NCI-H187 treated with DMSO at 0.1 percent for 48 hours (cell line): Measurements from ENCODE around the gene SS18L1.

Experiments
- DNase-seq: peaks from one replicate; lab custom pipeline; 2025; lab: John Stamatoyannopoulos, UW

Gene SS18L1

DNA sequence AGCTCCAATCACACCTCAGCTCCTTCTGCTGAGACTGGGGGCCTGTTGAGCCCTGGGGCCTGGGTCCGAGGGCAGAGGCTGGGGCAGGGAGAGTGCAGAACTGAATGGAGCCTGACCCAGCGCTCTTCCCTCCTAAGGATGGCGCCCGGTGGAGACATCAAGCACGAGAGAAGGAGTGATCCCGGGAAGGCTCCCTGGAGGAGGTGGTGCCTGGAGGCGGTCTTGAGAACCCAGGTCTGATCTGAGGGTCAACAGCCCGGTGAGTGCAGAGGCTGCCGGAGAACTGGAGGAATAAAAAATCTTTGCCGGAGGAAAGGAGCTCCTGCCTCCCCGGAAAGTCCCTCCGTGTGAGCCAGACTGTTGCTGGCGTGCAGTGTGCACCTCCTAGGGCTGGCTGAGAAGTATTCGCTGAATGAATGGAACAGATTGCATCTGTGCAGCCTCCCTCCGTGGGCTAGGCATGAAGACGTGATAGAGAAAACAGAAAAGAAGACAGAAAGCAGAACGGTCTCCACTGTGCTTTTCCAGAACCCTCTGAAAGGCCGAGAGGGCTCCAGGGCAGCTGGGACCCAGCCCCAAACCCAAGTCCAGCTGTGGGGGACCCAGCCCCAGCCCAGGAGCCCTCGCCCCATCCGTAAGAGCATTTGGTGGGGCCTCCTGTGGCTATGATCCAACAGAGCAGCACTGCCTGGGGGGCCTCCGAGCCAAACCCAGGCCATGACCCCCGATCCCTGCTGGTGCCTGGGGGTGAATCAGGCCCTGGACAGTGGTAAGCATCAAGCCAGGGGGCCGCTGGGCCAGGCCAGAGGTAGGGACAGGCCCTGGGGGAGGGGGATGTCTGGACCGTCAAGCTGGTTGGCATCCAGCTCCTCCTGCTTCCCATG is 83.4 kb downstream of the SS18L1 start:
- DNase-seq = no peak

DNA sequence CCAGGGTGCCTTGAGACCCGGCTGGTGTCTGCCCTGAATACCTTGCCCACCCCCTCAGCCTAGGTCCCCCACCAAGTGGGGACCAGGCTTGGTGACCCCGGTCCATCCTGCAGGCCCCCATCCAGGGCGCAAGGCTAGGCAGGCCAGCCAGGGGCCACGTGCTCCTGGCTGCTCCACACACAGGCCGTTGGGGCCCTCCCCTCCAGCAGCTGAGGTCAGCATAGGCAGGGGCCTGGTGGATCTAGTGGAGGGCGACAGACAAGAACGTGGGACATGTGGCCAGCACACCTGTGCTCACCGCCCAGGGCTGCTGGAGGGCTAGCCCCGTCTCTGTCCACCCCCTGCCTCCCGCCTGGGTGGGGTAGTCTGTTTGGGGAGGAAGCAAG is 84.0 kb downstream of the SS18L1 start:
- no peak for DNase-seq

DNA sequence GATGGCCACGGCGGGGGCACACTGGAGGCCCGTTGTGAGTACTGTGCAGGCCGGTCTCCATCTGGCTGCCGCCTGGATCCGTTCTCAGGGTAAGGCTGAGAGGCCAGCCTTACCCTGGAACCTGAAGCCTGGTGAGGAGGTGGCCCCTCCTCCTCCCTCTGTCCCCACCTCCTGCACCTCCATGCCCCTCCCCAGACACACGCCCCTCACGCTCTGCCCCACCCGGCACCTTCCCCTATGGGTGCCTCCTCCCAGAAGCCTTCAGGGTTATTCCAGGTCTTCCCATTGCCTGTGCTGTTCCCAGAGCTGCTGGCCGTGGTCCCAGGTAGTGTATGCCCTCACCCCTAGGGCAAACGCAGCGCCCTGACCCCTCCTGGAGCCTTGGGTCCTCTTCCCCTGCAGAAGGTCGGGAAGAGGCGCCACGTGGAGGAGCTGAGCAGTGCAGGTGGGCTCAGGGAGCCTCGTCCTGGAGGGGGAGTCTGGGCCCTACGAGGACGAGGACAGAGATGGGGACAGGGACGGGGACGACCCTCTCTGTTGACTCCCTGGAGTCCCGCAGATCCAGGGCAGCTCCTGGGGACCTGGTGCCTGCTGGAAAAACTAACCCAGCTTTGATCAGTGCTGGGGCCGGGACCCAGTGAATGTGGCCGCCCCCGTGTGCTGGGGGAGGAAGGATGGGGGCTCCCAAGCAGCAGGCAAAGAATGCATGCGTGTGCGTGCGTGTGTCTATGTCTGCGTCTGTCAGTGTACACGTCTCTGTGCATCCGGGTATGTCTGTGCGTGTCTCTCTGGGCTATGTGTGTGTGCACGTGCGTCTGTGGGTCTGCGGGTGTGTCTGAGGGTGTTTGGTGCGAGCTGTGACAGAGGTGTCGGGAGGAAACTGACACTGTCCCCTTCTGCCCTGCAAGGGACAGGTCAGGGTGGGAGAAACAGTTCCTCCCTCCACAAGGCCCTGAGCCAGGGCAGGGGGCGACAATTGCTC is 84.7 kb downstream of the SS18L1 start:
- DNase-seq = no peak

DNA sequence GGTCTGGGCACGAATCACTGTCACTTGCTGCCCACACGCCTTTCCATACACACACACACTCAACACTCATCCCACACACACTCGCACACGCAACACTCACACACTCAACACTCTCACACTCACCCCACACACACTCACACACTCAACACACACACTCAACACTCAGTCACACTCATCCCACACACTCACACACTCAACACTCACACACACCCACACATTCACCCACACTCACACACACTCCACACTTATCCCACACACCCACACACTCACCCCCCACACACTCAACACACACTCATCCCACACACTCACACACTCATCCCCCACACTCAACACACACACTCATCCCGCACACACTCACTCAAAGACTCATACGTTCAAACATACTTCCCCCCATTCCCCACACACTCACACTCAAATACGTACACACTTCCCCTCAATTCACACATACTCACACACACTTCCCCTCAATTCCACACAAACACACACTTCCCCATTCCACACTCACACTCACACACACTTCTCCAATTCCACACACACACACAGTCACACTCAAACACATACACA is 85.5 kb downstream of the SS18L1 start:
- DNase-seq = no peak

DNA sequence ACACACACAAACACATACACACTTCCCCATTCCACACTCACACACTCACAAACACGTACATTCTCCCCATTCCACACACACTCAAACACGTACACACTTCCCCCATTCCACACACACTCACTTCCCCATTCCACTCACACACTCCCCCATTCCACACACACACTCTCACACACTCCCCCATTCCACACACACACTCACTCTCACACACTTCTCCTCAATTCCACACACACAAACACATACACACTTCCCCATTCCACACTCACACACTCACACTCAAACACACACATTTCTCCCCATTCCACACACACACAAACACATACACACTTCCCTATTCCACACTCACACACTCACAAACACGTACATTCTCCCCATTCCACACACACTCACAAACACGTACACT is 86.1 kb downstream of the SS18L1 start:
- DNase-seq = no peak

DNA sequence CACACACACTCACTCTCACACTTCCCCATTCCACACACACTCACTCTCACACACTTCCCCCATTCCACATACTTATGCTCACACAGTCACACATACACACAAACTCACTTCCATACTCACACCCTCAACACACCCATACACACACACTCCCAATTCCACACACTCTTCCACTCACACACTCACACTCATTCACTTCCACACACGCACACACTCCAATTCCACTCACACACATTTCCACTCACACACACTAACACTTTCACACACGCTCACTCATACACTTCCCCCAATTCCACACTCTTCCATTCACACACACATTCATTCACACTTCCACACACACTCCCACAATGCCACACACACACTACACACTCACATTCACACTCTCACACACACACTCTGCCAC is 86.7 kb downstream of the SS18L1 start:
- DNase-seq = no peak

DNA sequence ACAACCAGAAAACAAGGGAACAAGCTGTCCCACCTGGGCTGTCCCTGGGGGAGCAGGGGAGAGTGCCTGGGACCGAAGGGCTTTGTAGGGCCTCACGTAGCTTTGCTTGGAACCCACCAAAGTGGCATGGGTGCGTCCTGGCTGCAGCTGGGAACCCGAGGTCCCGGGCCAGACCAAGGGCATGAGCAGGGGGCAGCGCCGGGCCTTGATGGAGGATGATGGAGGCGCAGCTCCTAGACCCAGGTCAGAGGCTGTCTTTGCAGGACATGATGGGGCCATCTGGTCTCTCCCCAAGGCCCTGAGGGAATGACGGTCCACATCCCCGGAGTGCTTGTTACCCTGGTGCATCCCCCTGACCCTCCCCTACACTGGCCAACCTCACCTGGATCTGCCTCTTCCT is 87.1 kb downstream of the SS18L1 start:
- DNase-seq = no peak

DNA sequence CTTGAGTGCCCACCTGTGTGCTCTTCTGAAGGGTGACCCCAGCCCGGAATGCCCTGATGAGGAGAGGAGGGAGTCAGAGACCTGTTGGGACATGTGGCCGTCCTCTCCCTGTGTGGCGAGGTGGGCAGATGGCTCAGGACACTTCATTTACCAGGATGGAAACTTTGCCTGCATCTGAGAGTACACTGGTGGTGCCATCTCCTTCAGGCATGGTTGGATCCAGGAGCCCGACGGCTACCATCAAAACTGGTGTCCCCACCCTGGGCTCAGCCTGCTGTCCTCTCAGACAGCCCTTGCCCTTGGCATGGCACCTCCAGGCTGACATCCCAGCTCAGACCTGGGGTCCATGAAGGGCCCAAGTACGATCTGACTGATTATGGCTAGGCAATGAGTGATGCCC is 87.7 kb downstream of the SS18L1 start:
- no peak for DNase-seq
